Neuronal stem cell (in vitro differentiated cells): Measurements from ENCODE around the gene FGFRL1.

Source experiments
- DNase-seq: peaks from one replicate; pipeline ENCODE4 v3.0.0-alpha.2; 2013; ENCODE audit warnings: low spot score
- H2AFZ ChIP-seq: one replicate; pipeline ENCODE4 v1.6.1; 2013; ENCODE audit warnings: mild to moderate bottlenecking, low read length, inconsistent platforms
- H2AK5ac ChIP-seq: 2 replicates; pipeline ENCODE4 v1.6.1; 2013; ENCODE audit warnings: low read depth, mild to moderate bottlenecking, inconsistent platforms, low read length, moderate library complexity, mixed read lengths
- H2BK120ac ChIP-seq: 2 replicates; pipeline ENCODE4 v1.6.1; 2013; ENCODE audit warnings: low read depth, mild to moderate bottlenecking, inconsistent platforms, low read length, moderate library complexity, mixed read lengths
- H2BK12ac ChIP-seq: one replicate; pipeline ENCODE4 v1.6.1; 2013; ENCODE audit warnings: low read length, inconsistent platforms
- H2BK15ac ChIP-seq: 2 replicates; pipeline ENCODE4 v1.6.1; 2013; ENCODE audit warnings: mild to moderate bottlenecking, low read length, inconsistent platforms, mixed read lengths
- H2BK5ac ChIP-seq: one replicate; pipeline ENCODE4 v1.6.1; 2013; ENCODE audit warnings: inconsistent platforms, mild to moderate bottlenecking, low read length, moderate library complexity
- H3K14ac ChIP-seq: one replicate; pipeline ENCODE4 v1.6.1; 2013; ENCODE audit warnings: low read length, inconsistent platforms
- H3K18ac ChIP-seq: 2 replicates; pipeline ENCODE4 v1.6.1; 2013; ENCODE audit warnings: low read length, inconsistent platforms
- H3K23ac ChIP-seq: 2 replicates; pipeline ENCODE4 v1.6.1; 2013; ENCODE audit warnings: low read depth, mild to moderate bottlenecking, mixed read lengths, low read length, inconsistent platforms; ENCODE audit not compliant: poor library complexity
- H3K27ac ChIP-seq: replicated peaks from 3 replicates; pipeline ENCODE4 v1.5.1; 2013; ENCODE audit warnings: low read length, inconsistent platforms
- H3K27me3 ChIP-seq, 3 experiments: 2 replicates each; pipeline ENCODE4 v1.6.1; 2013; ENCODE audit warnings: low read length in 3 of 3, mild to moderate bottlenecking in 2 of 3, inconsistent platforms in 1 of 3, low read depth in 1 of 3, mixed read lengths in 1 of 3, moderate library complexity in 1 of 3; ENCODE audit not compliant: control insufficient read depth in 3 of 3, insufficient read depth in 3 of 3
- H3K36me3 ChIP-seq, 2 donors: replicated peaks in 1 of 2; 2 replicates each; pipeline ENCODE4 v1.6.1; 2013; ENCODE audit warnings: low read length in 2 of 2; ENCODE audit not compliant: control insufficient read depth in 2 of 2, insufficient read depth in 2 of 2
- H3K4ac ChIP-seq: 2 replicates; pipeline ENCODE4 v1.6.1; 2013; ENCODE audit warnings: inconsistent platforms, mild to moderate bottlenecking, low read length, moderate library complexity
- H3K4me1 ChIP-seq, 2 donors: 1 replicate in 1 of 2; 2 replicates in 1 of 2; pipeline ENCODE4 v1.6.1; 2013; ENCODE audit warnings: low read length in 2 of 2, low read depth in 1 of 2; ENCODE audit not compliant: control insufficient read depth in 2 of 2, insufficient read depth in 1 of 2
- H3K4me2 ChIP-seq: one replicate; pipeline ENCODE4 v1.6.1; 2013; ENCODE audit warnings: mild to moderate bottlenecking, low read length, inconsistent platforms; ENCODE audit not compliant: insufficient read depth, poor library complexity, severe bottlenecking
- H3K4me3 ChIP-seq, 2 donors: 2 replicates each; pipeline ENCODE4 v1.5.1; 2013; ENCODE audit warnings: low read length in 2 of 2, mild to moderate bottlenecking in 2 of 2, inconsistent platforms in 1 of 2, moderate library complexity in 1 of 2
- H3K79me1 ChIP-seq: one replicate; pipeline ENCODE4 v1.6.1; 2013; ENCODE audit warnings: low read depth, mild to moderate bottlenecking, inconsistent platforms, low read length, moderate library complexity
- H3K9ac ChIP-seq: one replicate; pipeline ENCODE4 v1.6.1; 2013; ENCODE audit warnings: mild to moderate bottlenecking, low read depth, low read length, inconsistent platforms; ENCODE audit not compliant: poor library complexity
- H3K9me3 ChIP-seq, 2 donors: replicated peaks in 1 of 2; 2 replicates each; pipeline versions ENCODE3 to v1.6.1; 2013; ENCODE audit warnings: low read length in 2 of 2, mild to moderate bottlenecking in 2 of 2, inconsistent platforms in 1 of 2, low read depth in 1 of 2, mixed read lengths in 1 of 2, moderate library complexity in 1 of 2; ENCODE audit not compliant: control insufficient read depth in 2 of 2, insufficient read depth in 1 of 2
- H4K8ac ChIP-seq: one replicate; pipeline ENCODE4 v1.6.1; 2013; ENCODE audit warnings: low read depth, mild to moderate bottlenecking, inconsistent platforms, low read length, moderate library complexity
- H4K91ac ChIP-seq: one replicate; pipeline ENCODE4 v1.6.1; 2013; ENCODE audit warnings: low read length, low read depth, mild to moderate bottlenecking, inconsistent platforms; ENCODE audit not compliant: poor library complexity
- WGBS, 2 donors: extraction: QIAGEN DNeasy Blood & Tissue Kit; methylation state at CpG; one replicate each; pipeline ENCODE4 v1.1.7; 2013; ENCODE audit warnings: missing lambda C conversion rate in 2 of 2, mixed read lengths in 1 of 2; ENCODE audit not compliant: insufficient read length in 2 of 2, insufficient replicate concordance in 1 of 2; ENCODE audit errors: extremely low coverage in 2 of 2; 5-methylcytosine and 5-hydroxymethylcytosine counted together

The FGFRL1 gene

GRCh38 chr4:986879-987623 lies 24.4 kb upstream of the FGFRL1 start, which contains the start of gene IDUA:
TSS of gene IDUA (plus strand) at chr4:987044. CDS start at chr4:987085, 41 bp downstream.
- H2BK15ac ChIP-seq = peak within 1 kb of the TSS; percentile 92
- peak within 1 kb of the TSS; percentile 91 for H3K23ac ChIP-seq
- H3K4me1 ChIP-seq = peaks cover 3 to 7% of the 10 kb centered on the region in 2 donors
- peak within 1 kb of the TSS; percentile 54 to 86 for H3K4me3 ChIP-seq
- peak within 1 kb of the TSS; percentile 93 for H2AFZ ChIP-seq
- H3K36me3 ChIP-seq = peaks cover 0 to 1% of the 10 kb centered on the region in 2 donors
- peak; percentile 54 for DNase-seq
- H3K27ac ChIP-seq = no peak within 1 kb of the TSS
- peaks cover 0 to 55% (median 4%) of the 10 kb centered on the region in 3 experiments for H3K27me3 ChIP-seq
- peak within 1 kb of the TSS; percentile 72 for H2BK120ac ChIP-seq
- H3K4ac ChIP-seq = peak within 1 kb of the TSS; percentile 66
- H4K91ac ChIP-seq = no peak within 1 kb of the TSS
- H3K18ac ChIP-seq = peak within 1 kb of the TSS; percentile 96
- peak within 1 kb of the TSS; percentile 63 for H2BK5ac ChIP-seq
- peak within 1 kb of the TSS; percentile 58 for H2BK12ac ChIP-seq
- H3K9ac ChIP-seq = peak within 1 kb of the TSS; percentile 93
- H4K8ac ChIP-seq = no peak within 1 kb of the TSS
- peak within 1 kb of the TSS; percentile 96 for H3K14ac ChIP-seq
- peak within 1 kb of the TSS; percentile 96 for H2AK5ac ChIP-seq
- no peaks in the 10 kb centered on the region for H3K9me3 ChIP-seq
- WGBS, 2 donors = no CpG with 5 or more reads among the region's 69 CpGs
- peak within 1 kb of the TSS; percentile 68 for H3K4me2 ChIP-seq
- H3K79me1 ChIP-seq = peaks cover 8% of the 10 kb centered on the region

GRCh38 chr4:987624-988513 lies 23.6 kb upstream of the FGFRL1 start:
- Histone ChIP-seq H3K18ac (peak overlapping the region; percentile 85), H3K4me2 (peak overlapping the region; percentile 68), H2AFZ (peak overlapping the region; percentile 93), H2BK5ac (no peak overlapping the region), H3K4ac (peak overlapping the region; percentile 66), H4K8ac (no peak overlapping the region), H3K36me3 (peaks cover 0 to 1% of the 10 kb centered on the region in 2 donors), H3K9ac (peak overlapping the region; percentile 12), H3K4me1 (peaks cover 3 to 15% of the 10 kb centered on the region in 2 donors), H3K9me3 (no peaks in the 10 kb centered on the region), H3K23ac (peak overlapping the region; percentile 91), H2BK120ac (peak overlapping the region; percentile 72), H2AK5ac (peak overlapping the region; percentile 96), H3K14ac (peak overlapping the region; percentile 82), H2BK12ac (peak overlapping the region; percentile 58), H3K79me1 (peaks cover 8% of the 10 kb centered on the region), H3K27ac (no peak overlapping the region), H4K91ac (no peak overlapping the region), H3K27me3 (peaks cover 0 to 48% (median 4%) of the 10 kb centered on the region in 3 experiments), H2BK15ac (peak overlapping the region; percentile 92), H3K4me3 (peak overlapping the region; percentile 54 to 86)
- no CpG with 5 or more reads among the region's 37 CpGs for WGBS, 2 donors
- DNase-seq = no peak

- H3K27ac ChIP-seq = no peak overlapping the region
- H3K23ac ChIP-seq = peak overlapping the region; percentile 91
- peak overlapping the region; percentile 4 for H3K9ac ChIP-seq
- H2AK5ac ChIP-seq = peak overlapping the region; percentile 10
- H3K4ac ChIP-seq = no peak overlapping the region
- H4K91ac ChIP-seq = no peak overlapping the region
- no peak for DNase-seq
- no peak overlapping the region for H2BK120ac ChIP-seq
- H4K8ac ChIP-seq = peak overlapping the region; percentile 43
- peaks cover 0 to 40% (median 4%) of the 10 kb centered on the region in 3 experiments for H3K27me3 ChIP-seq
- no peak overlapping the region for H3K18ac ChIP-seq
- no peak overlapping the region for H3K14ac ChIP-seq
- peaks cover 8% of the 10 kb centered on the region for H3K79me1 ChIP-seq
- H3K4me3 ChIP-seq = no peak overlapping the region
- H2AFZ ChIP-seq = no peak overlapping the region
- no peaks in the 10 kb centered on the region for H3K9me3 ChIP-seq
- no peak overlapping the region for H3K4me2 ChIP-seq
- H2BK15ac ChIP-seq = peak overlapping the region; percentile 26
- peaks cover 3 to 19% of the 10 kb centered on the region in 2 donors for H3K4me1 ChIP-seq
- no peak overlapping the region for H2BK12ac ChIP-seq
- no peak overlapping the region for H2BK5ac ChIP-seq
- no CpG with 5 or more reads among the region's 69 CpGs for WGBS, 2 donors
- H3K36me3 ChIP-seq = peaks cover 0 to 1% of the 10 kb centered on the region in 2 donors
These were observed 22.4 kb upstream of the FGFRL1 start for GRCh38 chr4:988726-989721.
